Smooth muscle cell of trachea (primary cell): ENCODE results near the gene HSD17B4. TPM values are rescaled to one million over a fixed set of nuclear protein-coding genes. Genes with fewer than 3 reads are reported as not detected.

Source experiments
- total RNA-seq: library from RNA; depleted of rRNA; stranded (reverse); fragments of >200 nt; gene quantifications from 2 replicates; pipeline ENCODE4 v1.2.1, GENCODE V29; 2014

The HSD17B4 gene, protein sequence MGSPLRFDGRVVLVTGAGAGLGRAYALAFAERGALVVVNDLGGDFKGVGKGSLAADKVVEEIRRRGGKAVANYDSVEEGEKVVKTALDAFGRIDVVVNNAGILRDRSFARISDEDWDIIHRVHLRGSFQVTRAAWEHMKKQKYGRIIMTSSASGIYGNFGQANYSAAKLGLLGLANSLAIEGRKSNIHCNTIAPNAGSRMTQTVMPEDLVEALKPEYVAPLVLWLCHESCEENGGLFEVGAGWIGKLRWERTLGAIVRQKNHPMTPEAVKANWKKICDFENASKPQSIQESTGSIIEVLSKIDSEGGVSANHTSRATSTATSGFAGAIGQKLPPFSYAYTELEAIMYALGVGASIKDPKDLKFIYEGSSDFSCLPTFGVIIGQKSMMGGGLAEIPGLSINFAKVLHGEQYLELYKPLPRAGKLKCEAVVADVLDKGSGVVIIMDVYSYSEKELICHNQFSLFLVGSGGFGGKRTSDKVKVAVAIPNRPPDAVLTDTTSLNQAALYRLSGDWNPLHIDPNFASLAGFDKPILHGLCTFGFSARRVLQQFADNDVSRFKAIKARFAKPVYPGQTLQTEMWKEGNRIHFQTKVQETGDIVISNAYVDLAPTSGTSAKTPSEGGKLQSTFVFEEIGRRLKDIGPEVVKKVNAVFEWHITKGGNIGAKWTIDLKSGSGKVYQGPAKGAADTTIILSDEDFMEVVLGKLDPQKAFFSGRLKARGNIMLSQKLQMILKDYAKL
- total RNA-seq, result 227 and 229 TPM in 2 replicates

DNA sequence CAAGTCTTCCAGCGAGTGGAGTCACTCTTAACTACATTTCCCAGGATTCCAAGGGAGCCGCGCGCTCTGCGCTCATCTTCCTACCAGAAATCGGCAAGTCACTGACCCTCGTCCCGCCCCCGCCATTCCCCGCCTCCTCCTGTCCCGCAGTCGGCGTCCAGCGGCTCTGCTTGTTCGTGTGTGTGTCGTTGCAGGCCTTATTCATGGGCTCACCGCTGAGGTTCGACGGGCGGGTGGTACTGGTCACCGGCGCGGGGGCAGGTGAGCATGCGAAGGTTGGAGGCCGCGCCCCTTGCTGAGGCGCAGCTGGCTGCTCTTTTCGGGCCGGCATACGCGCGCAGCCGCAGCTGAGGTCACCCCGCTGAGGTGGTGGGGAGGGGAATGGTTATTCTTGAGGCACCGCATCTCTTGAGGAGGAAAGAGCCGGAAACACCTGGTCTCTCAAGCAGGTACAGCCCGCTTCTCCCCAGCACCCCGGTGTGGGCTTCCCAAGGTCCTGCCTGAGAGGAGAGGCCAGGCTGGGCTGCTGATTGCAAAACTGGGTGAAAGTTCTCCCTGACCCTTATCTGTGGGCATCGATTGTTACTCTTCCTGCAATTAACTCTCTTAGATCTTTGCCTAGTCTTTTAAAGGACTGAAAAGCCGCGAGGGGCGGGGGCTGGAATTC, at the start of gene HSD17B4:
Gene HSD17B4, plus strand, starts transcription at position 125 of the 667 bp plus-strand sequence. Its CDS starts 79 bp downstream, at position 204.

Other genes starting within 250 kb of the HSD17B4 start
- 28.4 and 49.6 TPM in 2 replicates for gene TNFAIP8, start 96.5 kb upstream of the HSD17B4 start, total RNA-seq
- gene FAM170A, start 177.1 kb downstream of the HSD17B4 start, total RNA-seq, result 0.17 TPM in 1 of 2 replicates, not detected in the other